Pons (tissue), 1 donor: ENCODE data around the gene FPR3.
"Not testable (repeated sequence)": the region's sequence is repeated elsewhere in the genome, so short reads cannot be mapped to it uniquely, and the experiment has no call there.

Experiments
- DNase-seq: peaks from one replicate; pipeline ENCODE4 v3.0.0-alpha.2; 2016; ENCODE audit warnings: low spot score

Gene FPR3, protein sequence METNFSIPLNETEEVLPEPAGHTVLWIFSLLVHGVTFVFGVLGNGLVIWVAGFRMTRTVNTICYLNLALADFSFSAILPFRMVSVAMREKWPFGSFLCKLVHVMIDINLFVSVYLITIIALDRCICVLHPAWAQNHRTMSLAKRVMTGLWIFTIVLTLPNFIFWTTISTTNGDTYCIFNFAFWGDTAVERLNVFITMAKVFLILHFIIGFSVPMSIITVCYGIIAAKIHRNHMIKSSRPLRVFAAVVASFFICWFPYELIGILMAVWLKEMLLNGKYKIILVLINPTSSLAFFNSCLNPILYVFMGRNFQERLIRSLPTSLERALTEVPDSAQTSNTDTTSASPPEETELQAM

DNA sequence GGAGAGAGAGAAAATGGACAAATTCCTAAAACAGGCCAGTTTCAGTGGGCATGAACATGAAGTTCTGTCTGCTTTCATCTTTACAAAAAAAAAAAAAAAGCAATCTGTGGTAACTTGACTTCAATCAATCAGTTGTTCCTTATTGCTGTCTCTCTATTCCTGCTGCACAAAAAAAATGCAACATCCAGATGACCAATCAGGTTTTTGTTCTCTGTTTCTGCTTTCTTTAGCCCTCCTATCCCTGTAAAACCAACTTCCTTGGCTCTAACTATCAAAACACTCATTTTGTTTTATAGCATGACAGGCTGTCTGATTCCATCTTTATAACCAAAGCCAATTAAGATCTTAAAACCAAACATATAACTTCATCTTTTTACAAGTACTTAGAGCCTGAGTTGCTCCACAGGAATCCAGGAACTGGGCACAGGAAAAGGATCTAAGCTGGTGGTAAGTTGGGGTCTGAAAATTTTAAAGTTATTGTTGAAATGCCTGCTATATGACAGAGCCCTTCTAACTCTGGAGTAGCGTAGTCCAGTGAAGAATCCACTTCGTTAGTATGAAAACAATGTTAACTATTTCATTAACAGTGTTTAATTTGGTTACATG lies at the start of gene FPR3:
Gene FPR3, plus strand, starts transcription at position 273 of the 606 bp plus-strand sequence. CDS start 28,592 bp downstream, outside the sequence.
- DNase-seq, result no peak

DNA sequence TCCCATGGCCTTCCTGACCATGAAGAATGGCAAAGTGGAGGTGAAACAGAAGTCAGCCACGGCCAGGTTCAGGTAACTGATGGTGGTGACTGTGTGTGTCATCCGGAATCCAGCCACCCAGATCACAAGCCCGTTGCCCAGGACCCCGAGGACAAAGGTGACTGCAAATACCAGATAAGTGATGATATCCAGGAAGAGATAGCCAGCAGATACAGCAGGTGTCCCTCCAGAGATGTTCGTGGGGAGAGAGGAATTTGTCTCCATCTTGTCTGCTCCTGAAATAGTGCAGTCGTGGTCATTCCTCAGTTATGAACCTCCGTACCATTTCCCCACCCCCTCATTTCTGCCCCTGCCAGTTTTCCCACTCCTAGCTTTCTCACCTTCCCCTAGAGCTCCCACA lies 48.2 kb upstream of the FPR3 start:
- DNase-seq, result no peak

DNA sequence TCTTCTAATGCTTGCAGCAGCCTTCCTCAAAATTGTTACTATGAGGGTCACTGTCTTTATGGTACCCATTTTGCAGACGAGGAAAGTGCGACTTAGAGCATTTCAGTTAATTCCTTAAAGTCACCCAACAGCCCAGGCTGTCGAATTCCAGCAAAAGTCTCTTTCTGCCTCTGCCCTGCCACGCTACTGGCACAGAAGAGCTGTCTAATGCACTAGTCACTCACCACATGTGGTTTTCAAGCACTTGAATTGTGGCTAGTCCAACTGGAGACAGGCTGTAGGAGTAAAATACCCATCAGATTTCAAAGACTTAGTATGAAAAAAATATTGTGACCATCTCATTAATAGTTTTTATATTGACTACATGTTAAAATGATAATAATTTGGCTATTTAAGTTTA lies 45.0 kb upstream of the FPR3 start:
- DNase-seq, result no peak

DNA sequence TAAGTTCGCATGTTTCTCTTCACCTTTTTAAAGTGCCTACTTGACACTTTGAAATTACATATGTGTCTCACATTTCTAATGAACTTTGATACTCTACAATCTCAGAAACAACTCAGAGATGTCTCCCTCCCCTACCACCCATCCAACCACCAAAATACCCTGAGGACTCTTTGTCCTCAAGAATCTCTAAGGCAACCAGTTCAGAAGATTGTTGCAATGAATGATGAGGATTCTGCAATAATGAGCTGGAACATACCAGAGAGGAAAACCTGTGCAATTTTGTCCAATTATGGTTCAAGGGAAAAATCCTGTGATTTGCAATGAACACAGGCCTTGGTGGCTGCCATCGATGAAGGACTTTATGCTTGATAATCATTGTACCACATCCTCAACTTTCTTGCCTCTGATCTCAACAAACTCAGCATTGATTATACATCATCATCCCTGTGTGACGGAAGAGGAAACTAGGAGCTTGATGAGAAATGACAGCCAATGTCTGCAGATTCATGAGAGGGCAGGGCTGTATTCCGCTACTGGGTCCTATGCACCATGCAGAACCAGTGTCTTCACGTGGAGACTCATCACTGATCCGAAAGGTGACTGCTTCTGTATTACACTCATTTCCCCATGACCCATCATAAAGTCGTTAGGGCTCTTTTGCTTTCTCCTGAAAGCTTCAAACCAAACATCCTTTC lies 44.4 kb upstream of the FPR3 start:
- DNase-seq, result no peak

DNA sequence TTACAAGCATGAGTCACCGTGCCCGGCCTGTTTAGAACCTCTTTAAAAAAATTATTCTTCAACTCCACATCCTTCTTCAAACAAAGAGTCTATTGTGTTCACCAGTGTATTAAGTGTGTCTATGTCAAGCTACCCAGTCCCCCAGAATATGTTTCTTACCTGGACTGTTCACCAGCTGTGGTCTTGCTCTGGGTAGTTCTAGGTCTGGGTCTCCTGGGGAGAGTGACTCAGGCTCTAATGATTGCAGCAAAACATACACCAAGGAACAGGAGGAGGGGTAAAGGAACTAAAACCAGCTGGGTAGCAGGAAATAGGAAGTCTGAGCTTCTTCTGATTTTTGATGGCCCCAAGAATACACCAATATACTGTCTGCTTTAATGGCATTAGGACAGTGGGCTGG lies 43.3 kb upstream of the FPR3 start, which contains the start of gene FPR1:
Gene FPR1, minus strand, starts transcription at position 224 of the 400 bp plus-strand sequence. CDS start 4,884 bp downstream, outside the sequence.
- peak; percentile 78 for DNase-seq

DNA sequence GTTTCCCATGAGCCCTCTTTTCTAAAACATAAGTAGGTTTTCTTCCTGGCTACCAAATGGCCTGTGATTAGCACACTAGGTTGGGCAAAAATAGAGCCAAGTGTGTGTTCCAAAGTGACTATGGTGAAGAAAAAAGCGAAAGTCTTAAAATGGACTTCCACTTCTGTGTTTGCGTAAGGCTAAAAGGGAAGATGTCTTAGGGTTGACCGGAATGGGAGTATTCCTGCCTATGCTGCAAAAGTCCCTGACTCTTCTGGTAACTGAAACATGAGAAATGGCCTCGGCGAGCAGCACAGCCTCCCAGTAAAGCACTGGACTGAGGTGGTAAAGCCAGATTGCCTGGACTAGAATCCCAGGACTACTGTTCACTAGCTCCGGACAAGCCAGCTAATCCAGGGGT lies 40.8 kb upstream of the FPR3 start:
- DNase-seq, result peak; percentile 81

DNA sequence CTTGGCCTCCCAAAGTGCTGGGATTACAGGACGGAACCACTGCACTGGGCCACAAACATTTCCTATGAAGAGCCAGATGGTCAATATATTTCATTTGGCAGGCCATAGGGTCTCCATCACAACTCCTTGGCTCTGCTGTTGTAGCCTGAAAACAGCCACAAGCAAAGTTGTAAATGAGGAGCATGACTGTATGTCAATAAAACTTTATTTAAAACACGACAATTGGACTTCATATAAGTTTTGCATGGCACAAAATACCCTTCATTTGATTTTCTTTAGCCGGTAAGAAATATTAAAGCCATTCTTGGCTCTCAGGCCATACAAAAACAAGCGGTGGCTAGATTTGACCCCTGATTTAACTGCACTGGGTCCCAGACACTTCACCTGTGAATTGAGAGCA lies 40.2 kb upstream of the FPR3 start:
- DNase-seq, result no peak

DNA sequence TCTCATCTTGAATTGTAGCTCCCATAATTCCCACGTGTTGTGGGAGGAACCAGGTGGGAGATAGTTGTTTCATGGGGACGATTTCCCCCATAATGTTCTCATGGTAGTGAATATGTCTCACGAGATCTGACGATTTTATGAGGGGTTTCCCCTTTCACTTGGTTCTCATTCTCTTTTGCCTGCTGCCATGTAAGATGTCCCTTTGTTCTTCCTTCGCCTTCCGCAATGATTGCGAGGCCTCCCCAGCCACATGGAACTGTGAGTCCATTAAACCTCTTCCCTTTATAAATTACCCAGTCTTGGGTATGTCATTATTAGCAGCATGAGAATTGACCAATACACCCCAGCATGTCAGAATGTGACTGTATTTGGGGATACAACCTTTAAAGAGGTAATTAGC lies 39.4 kb upstream of the FPR3 start:
- no peak for DNase-seq

DNA sequence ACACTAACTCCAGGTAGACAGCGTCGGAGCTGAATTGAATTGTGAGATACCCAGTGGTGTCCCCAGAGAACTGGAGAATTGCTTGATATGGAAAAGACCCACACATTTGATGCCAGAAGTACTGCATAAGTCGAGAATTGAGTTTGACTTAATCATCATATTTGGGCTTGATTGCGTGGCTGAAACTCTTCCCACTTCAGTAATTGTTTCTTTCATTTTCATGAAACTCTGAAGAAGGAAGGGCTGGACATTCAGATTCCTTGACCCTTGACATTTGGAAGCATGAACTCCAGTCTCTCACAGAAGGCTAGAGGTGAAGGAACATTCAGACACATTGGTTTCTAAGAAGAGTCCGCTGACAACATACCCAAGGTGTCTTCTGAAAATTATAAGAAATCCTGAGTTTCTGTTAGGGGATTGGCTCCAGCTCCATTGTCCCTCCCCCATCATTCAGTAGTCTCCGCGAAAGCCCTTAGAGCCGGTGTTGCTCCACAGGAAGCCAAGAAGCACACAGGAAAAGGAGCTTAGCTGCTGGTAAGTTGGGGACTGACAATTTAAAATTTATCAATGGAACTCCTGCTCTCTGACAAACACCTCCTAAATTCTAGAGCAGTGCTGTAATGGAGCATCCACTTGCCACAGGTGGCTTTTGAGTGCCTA lies 34.1 kb upstream of the FPR3 start, which contains the start of gene FPR2:
Gene FPR2, plus strand, starts transcription at position 484 of the 660 bp plus-strand sequence. CDS start 7,479 bp downstream, outside the sequence.
- DNase-seq, result no peak

DNA sequence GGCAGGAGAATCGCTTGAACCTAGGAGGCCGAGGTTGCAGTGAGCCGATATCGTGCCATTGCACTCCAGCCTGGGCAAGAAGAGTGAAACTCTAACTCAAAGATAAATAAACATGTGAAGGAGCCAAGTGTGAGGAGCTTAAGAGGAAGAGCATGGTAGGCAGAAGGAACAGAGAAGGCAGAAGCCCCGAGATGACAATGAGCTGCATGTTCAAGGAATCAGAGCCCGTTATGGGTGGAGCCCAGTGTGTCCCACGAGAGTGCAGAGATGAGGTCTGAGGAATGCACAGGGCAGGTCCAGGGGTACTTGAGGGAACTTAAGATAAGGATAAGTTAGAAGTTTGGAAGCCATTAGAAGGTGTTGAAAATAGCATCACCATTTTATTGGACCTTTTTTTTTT lies 33.3 kb upstream of the FPR3 start:
- DNase-seq, result no peak

DNA sequence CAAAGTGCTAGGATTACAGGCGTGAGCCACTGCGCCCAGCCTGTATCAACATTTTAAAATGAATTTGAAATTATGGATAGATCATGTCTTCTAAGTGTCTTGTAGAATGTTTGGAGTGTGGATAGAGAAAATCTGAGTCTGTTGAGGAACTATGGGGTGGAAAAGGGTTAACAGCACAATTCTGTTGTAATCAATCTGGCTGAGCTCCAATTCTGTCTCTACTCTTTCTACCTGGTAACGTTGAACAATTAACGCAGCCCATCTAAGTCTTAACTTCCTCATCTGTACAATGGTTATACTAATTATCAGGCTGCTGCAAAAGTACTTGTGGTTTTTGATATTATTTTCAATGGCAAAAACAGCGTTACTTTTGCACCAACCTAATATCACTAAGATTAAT lies 29.9 kb upstream of the FPR3 start:
- DNase-seq, result no peak

DNA sequence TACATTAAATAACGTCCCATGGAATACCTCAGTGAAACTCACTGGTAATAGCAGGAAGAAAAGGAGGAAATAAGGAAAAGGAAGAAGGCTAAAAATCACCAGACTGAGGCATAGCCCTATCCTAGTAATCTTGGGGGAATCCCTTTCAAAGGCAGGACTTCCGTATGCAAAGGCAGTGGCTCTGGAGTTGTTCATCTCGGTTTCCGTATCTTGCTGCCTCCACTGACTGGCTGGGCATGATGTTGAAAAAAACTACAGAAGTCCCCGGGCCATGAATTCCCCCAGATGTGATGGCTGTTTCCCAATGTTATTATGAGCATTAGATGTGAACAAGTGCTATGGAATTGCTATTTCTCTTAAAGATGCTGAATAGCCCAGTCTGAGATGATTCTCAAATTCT lies 28.5 kb upstream of the FPR3 start:
- DNase-seq, result no peak

DNA sequence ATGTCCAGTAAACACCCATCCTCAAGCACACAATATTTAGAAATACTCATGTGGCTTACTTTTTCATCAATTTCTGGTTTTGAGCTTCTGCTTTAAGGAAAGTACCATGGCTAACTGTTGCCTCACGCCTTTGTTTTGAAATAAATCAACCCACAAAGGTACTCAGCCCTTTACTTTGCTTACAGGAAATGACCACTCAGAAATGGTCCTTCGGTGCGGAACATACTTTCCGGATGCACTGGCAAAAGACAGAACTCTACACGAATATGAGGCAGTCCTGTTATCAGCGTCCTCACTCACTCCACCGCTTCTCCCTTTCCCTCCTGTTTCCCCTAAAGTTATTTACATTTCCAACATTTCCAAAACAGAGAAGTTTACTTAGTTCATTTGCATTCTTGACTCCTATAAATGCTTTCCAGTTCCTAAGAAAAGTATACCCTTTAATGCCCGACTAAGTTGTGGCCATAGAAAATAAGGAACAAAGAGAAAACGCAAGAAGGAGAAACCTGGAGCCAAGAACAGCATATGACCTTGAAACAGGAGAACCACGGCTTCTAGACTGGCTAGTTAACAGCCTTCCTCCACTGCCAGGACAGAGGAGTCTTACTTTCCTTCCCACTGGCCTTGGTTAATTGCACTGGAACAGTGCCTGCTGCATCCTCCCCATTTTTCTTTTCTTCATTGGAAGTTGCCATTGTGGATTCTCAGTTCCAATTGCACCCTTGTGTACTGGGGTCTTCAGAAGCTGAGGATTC lies 23.4 kb upstream of the FPR3 start:
- peak; percentile 27 for DNase-seq

DNA sequence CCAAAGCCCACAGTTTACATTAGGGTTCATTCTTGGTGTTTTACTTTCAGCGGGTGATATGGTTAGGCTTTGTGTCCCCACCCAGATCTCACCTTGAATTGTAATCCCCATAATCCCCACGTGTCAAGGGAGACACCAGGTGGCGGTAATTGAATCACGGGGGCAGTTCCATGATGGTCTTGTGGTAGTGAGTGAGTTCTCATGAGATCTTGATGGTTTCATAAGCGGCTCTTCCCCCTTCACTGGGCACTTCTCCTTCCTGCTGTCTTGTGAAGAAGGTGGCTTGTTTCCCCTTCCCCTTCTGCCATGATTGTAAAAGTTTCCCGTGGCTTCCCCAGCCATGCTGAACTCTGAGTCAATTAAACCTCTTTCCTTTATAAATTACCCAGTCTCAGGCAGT lies 22.0 kb upstream of the FPR3 start:
- DNase-seq, result no peak

DNA sequence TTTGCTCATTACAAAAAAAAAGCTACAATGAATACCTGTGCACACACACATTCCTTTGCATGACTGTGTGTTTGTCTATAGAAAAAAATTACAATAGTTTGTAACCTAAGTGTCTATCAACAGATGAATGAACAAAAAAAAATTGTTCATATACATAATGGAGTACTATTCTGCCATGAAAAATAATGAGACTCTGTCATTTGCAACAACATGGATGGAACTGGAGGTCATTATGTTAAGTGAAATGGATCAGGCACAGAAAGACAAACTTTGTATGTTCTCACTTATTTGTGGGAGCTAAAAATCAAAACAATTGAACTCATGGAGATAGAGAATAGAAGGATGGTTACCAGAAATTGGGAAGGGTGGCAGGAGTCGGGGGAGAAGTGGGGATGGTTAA lies 18.4 kb upstream of the FPR3 start:
- not testable (repeated sequence) for DNase-seq

DNA sequence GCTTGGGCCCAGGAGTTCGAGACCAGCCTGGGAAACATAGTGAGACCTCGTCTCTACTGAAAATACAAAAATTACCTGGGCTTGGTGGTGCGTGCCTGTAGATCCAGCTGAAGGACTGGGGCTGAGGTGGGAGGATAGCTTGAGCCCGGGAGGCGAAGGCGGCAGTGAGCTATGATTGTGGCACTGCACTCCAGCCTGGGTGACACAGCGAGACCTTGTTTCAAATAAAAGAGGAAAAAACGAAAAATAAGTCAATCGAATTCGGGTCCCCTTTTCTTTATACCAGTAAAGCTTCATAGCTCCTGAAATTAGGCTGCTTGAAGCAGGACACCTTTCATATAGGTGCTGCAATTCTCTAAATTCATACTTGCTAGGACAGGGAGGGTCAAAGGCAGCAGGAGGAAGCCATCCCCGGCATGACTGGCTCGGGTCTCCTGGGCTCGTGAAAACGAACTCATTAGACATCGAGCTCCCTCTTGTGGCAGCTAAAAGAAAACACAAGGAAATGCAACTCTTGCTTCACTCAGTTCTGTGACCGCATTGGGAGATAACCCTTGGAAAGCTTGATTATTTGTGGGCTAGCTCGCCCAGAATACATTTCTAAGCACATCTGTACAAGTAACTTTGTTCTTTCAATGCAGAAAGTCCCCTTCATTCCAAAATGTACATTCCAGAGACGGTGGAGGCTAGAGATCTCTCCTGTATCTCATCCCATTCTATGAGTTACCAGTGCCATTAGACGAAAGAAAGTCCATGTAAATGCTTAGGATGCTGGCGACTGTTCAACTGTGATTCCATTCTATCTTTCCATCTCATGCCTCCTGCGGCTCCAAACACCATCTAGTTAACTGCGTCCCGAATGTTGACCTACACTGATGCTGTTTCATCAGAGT lies 17.1 kb upstream of the FPR3 start:
- DNase-seq, result peak; percentile 96

DNA sequence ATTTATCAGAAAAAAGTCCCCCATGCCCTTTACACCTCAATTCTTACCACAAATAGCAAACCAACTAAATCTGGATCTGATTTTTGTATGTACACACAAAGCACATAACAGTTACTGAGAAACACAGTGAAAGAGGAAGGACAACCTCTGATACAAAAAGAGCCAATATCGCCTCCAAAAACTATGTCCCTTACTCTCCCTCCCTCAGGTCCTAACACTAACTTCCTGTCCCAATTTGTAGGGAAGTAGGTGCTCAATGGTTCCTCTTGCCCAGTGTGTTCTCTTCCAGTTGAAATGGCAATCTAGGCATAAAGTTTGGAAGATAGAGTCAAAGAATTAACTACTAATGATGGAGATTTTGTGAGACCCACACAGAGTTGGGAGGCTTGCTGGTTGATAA lies 15.8 kb upstream of the FPR3 start:
- no peak for DNase-seq

DNA sequence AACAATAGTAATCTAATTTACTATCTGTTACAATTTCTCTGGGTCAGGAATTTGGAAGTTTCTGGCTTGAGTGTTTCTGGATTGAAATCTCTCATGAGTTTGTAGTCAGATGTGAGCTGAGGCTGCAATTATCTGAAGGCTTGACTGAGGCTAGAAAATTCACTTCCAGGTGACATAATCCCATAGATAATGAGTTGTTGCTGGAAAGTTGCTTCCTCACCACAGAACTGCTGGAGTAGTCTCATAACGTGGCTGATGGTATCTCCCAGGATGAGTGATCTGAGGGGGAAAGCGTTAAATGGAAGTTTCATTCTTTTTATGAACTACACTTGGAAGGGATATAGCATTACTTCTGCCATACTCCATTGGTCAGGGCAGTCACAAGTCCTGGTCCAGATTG lies 15.3 kb upstream of the FPR3 start:
- DNase-seq, result no peak

DNA sequence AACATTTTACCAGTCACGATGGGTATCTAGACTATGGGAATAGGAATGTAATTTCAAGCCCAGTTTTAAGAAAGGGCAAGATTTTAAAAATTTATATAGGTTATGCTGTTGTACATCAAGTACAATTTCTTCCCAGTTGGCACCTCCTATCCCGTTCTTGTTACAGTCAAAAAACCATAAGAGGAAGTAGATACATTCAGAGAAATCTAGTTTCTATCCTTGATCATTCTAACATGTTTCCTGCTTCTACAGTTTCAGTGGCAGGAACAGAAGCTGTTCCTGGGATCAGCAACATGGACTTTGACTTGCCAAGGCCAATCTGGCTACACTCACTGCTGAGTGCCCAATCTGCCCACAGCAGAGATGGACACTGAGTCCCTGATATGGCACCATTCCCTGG lies 14.7 kb upstream of the FPR3 start:
- DNase-seq, result no peak

DNA sequence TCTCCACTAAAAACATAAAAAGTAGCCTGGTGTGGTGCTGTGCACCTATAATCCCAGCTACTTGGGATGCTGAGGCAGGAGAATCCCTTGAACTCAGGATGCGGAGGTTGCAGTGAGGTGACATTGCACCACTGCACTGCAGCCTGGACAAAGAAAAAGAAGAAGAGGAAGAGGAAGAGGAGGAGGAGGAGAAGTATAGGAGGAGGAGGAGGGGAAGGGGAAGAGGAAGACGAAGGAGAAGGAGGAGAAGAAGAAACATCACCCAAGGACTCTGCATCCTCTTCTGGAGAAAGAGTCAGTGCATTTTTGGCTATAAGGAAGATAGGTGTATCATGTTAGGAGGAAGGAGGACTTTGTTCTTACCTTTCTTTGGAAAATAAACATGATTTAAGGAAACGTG lies 13.0 kb upstream of the FPR3 start:
- DNase-seq, result no peak

DNA sequence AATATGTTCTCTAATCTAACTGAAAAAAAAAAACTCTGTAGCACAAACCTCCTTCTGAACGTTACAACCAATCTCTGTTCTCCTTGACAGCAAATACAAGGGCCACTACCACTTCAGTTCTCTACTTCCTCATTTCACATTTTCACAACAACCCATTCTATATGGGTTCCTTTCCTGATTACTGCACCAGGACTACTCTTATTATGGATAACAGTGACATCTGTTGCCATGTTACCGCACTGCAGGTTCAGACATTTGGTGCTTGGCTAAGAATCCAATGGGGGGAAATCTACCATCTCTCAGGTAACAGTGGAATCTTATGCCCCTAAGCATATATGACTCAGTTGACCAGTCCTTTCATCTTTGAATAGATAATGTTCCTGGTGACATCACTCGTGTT lies 11.6 kb upstream of the FPR3 start:
- no peak for DNase-seq
